GM23338 (cell line): ENCODE data around the gene FOXL2. TPM values are rescaled to one million over a fixed set of nuclear protein-coding genes. Genes with fewer than 3 reads are reported as not detected.

ENCODE experiments used
- polyA plus RNA-seq: library from polyadenylated mRNA; unstranded; fragments of >200 nt; fragmentation: Nextera tagmentation; extraction: Ambion mirVana; gene quantifications from 2 replicates; pipeline ENCODE4 v1.2.1, GENCODE V29; 2016
- total RNA-seq: library from RNA; depleted of rRNA; stranded (reverse); fragments of >200 nt; shearing (Covaris generic); gene quantifications from 2 replicates; pipeline ENCODE4 v1.2.3, GENCODE V29; 2014; rRNA removed

FOXL2 gene
- total and polyA plus RNA-seq, 2 experiments from 2014 or later: 0.89 to 3.5 TPM

Other genes starting within 250 kb of the FOXL2 start
- gene PIK3CB, start 112.2 kb downstream of the FOXL2 start, total RNA-seq: 32.1 and 32.4 TPM in 2 replicates
- gene PIK3CB, start 112.2 kb downstream of the FOXL2 start, polyA plus RNA-seq: 11.7 and 13.3 TPM in 2 replicates
- 10.0 and 15.6 TPM in 2 replicates for gene FOXL2NB, start 80 bp upstream of the FOXL2 start, total RNA-seq
- 9.3 and 11.2 TPM in 2 replicates for gene FOXL2NB, start 80 bp upstream of the FOXL2 start, polyA plus RNA-seq
- gene PRR23A, start 59.1 kb upstream of the FOXL2 start, total RNA-seq: not detected in 2 replicates
- gene PRR23A, start 59.1 kb upstream of the FOXL2 start, polyA plus RNA-seq: not detected in 2 replicates
- not detected in 2 replicates for gene PRR23B, start 73.8 kb upstream of the FOXL2 start, total RNA-seq
- not detected in 2 replicates for gene PRR23B, start 73.8 kb upstream of the FOXL2 start, polyA plus RNA-seq
- not detected in 2 replicates for gene PRR23C, start 97.8 kb upstream of the FOXL2 start, total RNA-seq
- not detected in 2 replicates for gene PRR23C, start 97.8 kb upstream of the FOXL2 start, polyA plus RNA-seq